ENCODE data around the gene MYH16. TPM values are rescaled to one million over a fixed set of nuclear protein-coding genes. Genes with fewer than 3 reads are reported as not detected.
A peak's percentile ranks its signal among the peaks of the same experiment; 100 is the strongest.

The MYH16 gene
- total and polyA plus RNA-seq, 2 donors (not counting 1 experiment from before 2014, with no cell fraction given), result not detected

DNA sequence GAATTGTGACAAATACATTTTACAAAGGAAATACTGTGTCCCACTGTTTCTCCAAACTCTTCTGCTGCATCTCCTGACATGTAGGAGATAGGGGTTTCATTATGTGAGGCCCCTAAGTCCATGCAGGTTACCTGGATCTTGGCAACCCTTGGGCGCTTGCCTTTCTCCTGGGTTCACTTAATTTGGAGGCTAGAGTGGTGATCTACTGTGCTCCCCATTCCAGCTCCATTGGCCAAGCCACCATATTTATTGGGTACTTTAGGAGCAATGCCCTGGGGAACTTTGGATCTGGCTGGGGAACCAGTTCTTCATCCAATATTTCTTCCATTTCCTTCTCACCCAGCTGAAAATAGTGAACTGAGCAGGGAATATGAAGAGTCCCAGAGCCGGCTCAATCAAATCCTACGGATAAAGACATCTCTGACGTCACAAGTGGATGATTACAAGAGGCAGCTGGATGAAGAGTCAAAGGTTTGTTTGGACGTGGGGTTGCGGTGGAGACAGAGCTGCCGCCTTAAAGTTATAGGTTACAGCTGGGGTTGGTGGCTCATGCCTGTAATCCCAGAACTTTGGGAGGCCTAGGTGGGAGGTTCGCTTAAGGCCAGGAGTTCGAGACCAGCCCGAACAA lies 18.5 kb downstream of the MYH16 start:
- DNase-seq (ENCODE audit: low read depth in 2 of 2), result peak in 1 of 2 donors; percentile 92

DNA sequence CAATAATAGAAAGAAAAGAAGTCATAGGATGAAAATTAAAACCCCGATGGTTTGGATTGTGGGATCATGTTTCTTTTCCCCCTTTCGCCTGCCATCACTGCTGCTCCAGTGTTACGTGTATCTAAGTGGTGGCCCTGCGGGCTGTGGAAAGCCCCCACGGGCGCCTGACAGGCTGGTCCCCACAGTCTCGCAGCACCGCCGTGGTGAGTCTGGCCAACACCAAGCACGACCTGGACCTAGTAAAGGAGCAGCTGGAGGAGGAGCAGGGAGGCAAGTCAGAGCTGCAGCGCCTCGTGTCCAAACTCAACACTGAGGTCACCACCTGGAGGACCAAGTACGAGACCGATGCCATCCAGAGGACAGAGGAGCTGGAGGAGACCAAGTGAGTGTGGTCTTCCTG lies 19.5 kb downstream of the MYH16 start:
- Histone ChIP-seq H3K4me3 (replicated peaks in 1 of 4; ENCODE audit: control extremely low read depth in 1 of 4, insufficient read depth in 1 of 4, low read depth in 3 of 4, low read length in 4 of 4) (no peak overlapping the region), H3K27ac (ENCODE audit: insufficient read depth, low read length) (no peak overlapping the region), H3K27me3 (ENCODE audit: control insufficient read depth, insufficient read depth, low read length) (no peaks in the 10 kb centered on the region), H3K9ac (ENCODE audit: insufficient read depth, low read length) (no peak overlapping the region), H2AFZ (ENCODE audit: low read length) (no peak overlapping the region), H3K4me1 (ENCODE audit: control insufficient read depth, extremely low read depth, insufficient read depth, low read length) (no peaks in the 10 kb centered on the region), H4K20me1 (ENCODE audit: control insufficient read depth, extremely low read depth, insufficient read depth, low read length) (no peaks in the 10 kb centered on the region), H3K4me2 (ENCODE audit: extremely low read depth, insufficient read depth, low read length) (no peak overlapping the region), H3K9me3 (ENCODE audit: control insufficient read depth, insufficient read depth, low read depth, low read length) (no peaks in the 10 kb centered on the region), H3K79me2 (ENCODE audit: control insufficient read depth, insufficient read depth, low read length) (no peaks in the 10 kb centered on the region), H3K36me3 (ENCODE audit: control insufficient read depth, insufficient read depth, low read length) (no peaks in the 10 kb centered on the region)
- DNase-seq (ENCODE audit: low read depth in 2 of 2), result no peak
- TF ChIP-seq, protein P1, sequence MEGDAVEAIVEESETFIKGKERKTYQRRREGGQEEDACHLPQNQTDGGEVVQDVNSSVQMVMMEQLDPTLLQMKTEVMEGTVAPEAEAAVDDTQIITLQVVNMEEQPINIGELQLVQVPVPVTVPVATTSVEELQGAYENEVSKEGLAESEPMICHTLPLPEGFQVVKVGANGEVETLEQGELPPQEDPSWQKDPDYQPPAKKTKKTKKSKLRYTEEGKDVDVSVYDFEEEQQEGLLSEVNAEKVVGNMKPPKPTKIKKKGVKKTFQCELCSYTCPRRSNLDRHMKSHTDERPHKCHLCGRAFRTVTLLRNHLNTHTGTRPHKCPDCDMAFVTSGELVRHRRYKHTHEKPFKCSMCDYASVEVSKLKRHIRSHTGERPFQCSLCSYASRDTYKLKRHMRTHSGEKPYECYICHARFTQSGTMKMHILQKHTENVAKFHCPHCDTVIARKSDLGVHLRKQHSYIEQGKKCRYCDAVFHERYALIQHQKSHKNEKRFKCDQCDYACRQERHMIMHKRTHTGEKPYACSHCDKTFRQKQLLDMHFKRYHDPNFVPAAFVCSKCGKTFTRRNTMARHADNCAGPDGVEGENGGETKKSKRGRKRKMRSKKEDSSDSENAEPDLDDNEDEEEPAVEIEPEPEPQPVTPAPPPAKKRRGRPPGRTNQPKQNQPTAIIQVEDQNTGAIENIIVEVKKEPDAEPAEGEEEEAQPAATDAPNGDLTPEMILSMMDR (conservative IDR thresholded peaks at IDR 0.05 in 1 of 2, IDR thresholded peaks at IDR 0.05 in 1 of 2; ENCODE audit: low read depth in 1 of 2, low read length in 2 of 2), result no peak

More for the DNA sequence above, 18.5 kb downstream of the MYH16 start:
- Histone ChIP-seq H3K79me2 (ENCODE audit: control insufficient read depth, insufficient read depth, low read length) (no peaks in the 10 kb centered on the region), H3K4me2 (ENCODE audit: extremely low read depth, insufficient read depth, low read length) (no peak overlapping the region), H2AFZ (ENCODE audit: low read length) (no peak overlapping the region), H3K9me3 (ENCODE audit: control insufficient read depth, insufficient read depth, low read depth, low read length) (no peaks in the 10 kb centered on the region), H3K9ac (ENCODE audit: insufficient read depth, low read length) (no peak overlapping the region), H3K27ac (ENCODE audit: insufficient read depth, low read length) (no peak overlapping the region), H3K4me3 (replicated peaks in 1 of 4; ENCODE audit: control extremely low read depth in 1 of 4, insufficient read depth in 1 of 4, low read depth in 3 of 4, low read length in 4 of 4) (no peak overlapping the region), H3K36me3 (ENCODE audit: control insufficient read depth, insufficient read depth, low read length) (no peaks in the 10 kb centered on the region), H3K4me1 (ENCODE audit: control insufficient read depth, extremely low read depth, insufficient read depth, low read length) (no peaks in the 10 kb centered on the region), H3K27me3 (ENCODE audit: control insufficient read depth, insufficient read depth, low read length) (no peaks in the 10 kb centered on the region), H4K20me1 (ENCODE audit: control insufficient read depth, extremely low read depth, insufficient read depth, low read length) (no peaks in the 10 kb centered on the region)
- TF ChIP-seq, protein P1 (conservative IDR thresholded peaks at IDR 0.05 in 1 of 2, IDR thresholded peaks at IDR 0.05 in 1 of 2; ENCODE audit: low read depth in 1 of 2, low read length in 2 of 2), result no peak
- no peak for TF ChIP-seq EZH2 (IDR thresholded peaks at IDR 0.05; ENCODE audit: low read length, missing control alignments)

DNA sequence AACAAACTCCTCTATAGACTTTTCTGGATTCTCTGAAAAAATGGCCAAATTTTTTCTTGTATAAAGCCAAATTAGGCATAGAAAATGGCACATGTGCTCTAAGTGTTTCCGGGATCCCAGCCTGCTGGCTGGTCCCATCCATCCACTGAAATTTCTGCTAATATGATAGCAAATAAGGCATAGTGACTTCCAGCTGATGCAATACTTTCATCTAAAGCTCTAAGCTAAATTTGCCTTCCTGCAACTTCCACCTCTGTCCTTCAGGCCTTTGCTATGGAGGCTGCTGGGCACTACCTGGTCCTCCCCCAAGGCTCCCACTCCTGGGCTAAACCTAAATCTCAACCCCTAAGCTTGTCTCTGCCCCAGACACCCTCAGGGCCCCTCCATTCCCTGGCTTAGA lies 20.5 kb downstream of the MYH16 start:
- Histone ChIP-seq H3K4me3 (replicated peaks in 1 of 4; ENCODE audit: control extremely low read depth in 1 of 4, insufficient read depth in 1 of 4, low read depth in 3 of 4, low read length in 4 of 4) (no peak overlapping the region), H3K4me1 (ENCODE audit: control insufficient read depth, extremely low read depth, insufficient read depth, low read length) (no peaks in the 10 kb centered on the region), H3K9me3 (ENCODE audit: control insufficient read depth, insufficient read depth, low read depth, low read length) (no peaks in the 10 kb centered on the region), H3K4me2 (ENCODE audit: extremely low read depth, insufficient read depth, low read length) (no peak overlapping the region), H3K79me2 (ENCODE audit: control insufficient read depth, insufficient read depth, low read length) (no peaks in the 10 kb centered on the region), H4K20me1 (ENCODE audit: control insufficient read depth, extremely low read depth, insufficient read depth, low read length) (no peaks in the 10 kb centered on the region), H3K9ac (ENCODE audit: insufficient read depth, low read length) (no peak overlapping the region), H3K36me3 (ENCODE audit: control insufficient read depth, insufficient read depth, low read length) (no peaks in the 10 kb centered on the region), H2AFZ (ENCODE audit: low read length) (no peak overlapping the region), H3K27ac (ENCODE audit: insufficient read depth, low read length) (no peak overlapping the region), H3K27me3 (ENCODE audit: control insufficient read depth, insufficient read depth, low read length) (no peaks in the 10 kb centered on the region)
- peak in 1 of 2 donors; percentile 23 for DNase-seq (ENCODE audit: low read depth in 2 of 2)
- no peak for TF ChIP-seq EZH2 (IDR thresholded peaks at IDR 0.05; ENCODE audit: low read length, missing control alignments)
- TF ChIP-seq, protein P1 (conservative IDR thresholded peaks at IDR 0.05 in 1 of 2, IDR thresholded peaks at IDR 0.05 in 1 of 2; ENCODE audit: low read depth in 1 of 2, low read length in 2 of 2), result no peak

Measured in fibroblast of lung (primary cell).